GM15510 (cell line): ENCODE data around the gene KLHDC9.

ENCODE experiments used
- POLR2A ChIP-seq: IDR thresholded peaks from 3 replicates; pipeline ENCODE4 v1.6.1; 2011; ENCODE audit warnings: borderline replicate concordance; ENCODE audit not compliant: insufficient read length; ENCODE audit errors: extremely low read depth

The KLHDC9 gene

GRCh38 chr1:161131523-161132409 lies 33.6 kb downstream of the KLHDC9 start:
- TF ChIP-seq POLR2A, result no peak

- TF ChIP-seq POLR2A, result peak; percentile 68
These were observed 34.5 kb downstream of the KLHDC9 start, which contains the start of gene DEDD for GRCh38 chr1:161132410-161133219. Gene DEDD, minus strand, starts transcription at chr1:161132667. Its CDS starts 8,205 bp downstream, at chr1:161124462.

GRCh38 chr1:161133220-161133740 lies 35.1 kb downstream of the KLHDC9 start:
- no peak for TF ChIP-seq POLR2A

- TF ChIP-seq POLR2A, result no peak
These were observed 39.7 kb downstream of the KLHDC9 start for GRCh38 chr1:161137881-161138280.

- TF ChIP-seq POLR2A, result no peak
These were observed 40.3 kb downstream of the KLHDC9 start for GRCh38 chr1:161138431-161138830.

- no peak for TF ChIP-seq POLR2A
These were observed 41.6 kb downstream of the KLHDC9 start for GRCh38 chr1:161139766-161140165.

GRCh38 chr1:161140755-161141400 lies 42.7 kb downstream of the KLHDC9 start:
- no peak for TF ChIP-seq POLR2A

GRCh38 chr1:161145832-161146231 lies 47.7 kb downstream of the KLHDC9 start:
- TF ChIP-seq POLR2A, result no peak
